ENCODE data around the gene NKD2.

DNA sequence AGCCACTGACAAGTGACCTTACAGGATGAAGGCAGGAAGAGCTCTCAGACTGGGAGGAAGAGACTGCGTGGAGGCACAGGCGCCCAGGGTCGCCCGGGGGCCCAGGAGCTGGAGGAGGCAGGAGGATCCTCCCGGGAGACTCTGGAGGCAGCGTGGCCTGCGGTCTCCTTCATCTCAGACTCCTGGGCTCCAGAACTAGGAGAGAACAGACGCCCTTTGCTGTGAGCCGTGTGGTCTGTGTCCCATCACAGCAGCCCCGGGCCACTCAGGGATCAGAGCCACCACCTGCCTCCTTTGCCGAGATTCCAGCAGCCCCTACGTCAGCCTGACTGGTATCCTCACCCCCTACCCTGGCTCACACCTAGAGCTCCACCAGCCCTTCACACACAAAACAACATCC is 58.1 kb downstream of the NKD2 start:
- TF ChIP-seq, protein P1, sequence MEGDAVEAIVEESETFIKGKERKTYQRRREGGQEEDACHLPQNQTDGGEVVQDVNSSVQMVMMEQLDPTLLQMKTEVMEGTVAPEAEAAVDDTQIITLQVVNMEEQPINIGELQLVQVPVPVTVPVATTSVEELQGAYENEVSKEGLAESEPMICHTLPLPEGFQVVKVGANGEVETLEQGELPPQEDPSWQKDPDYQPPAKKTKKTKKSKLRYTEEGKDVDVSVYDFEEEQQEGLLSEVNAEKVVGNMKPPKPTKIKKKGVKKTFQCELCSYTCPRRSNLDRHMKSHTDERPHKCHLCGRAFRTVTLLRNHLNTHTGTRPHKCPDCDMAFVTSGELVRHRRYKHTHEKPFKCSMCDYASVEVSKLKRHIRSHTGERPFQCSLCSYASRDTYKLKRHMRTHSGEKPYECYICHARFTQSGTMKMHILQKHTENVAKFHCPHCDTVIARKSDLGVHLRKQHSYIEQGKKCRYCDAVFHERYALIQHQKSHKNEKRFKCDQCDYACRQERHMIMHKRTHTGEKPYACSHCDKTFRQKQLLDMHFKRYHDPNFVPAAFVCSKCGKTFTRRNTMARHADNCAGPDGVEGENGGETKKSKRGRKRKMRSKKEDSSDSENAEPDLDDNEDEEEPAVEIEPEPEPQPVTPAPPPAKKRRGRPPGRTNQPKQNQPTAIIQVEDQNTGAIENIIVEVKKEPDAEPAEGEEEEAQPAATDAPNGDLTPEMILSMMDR (conservative IDR thresholded peaks at IDR 0.05) = no peak
- TF ChIP-seq EZH2 (IDR thresholded peaks at IDR 0.05; ENCODE audit: low read depth) = no peak
